HEK293 (cell line): ENCODE results near the gene PUM1.
"Not testable (repeated sequence)": the region's sequence is repeated elsewhere in the genome, so short reads cannot be mapped to it uniquely, and the experiment has no call there.

Source experiments
- CTCF ChIA-PET: fragments of 350-600 bp; formaldehyde crosslinking; extraction: SDS; loops from one replicate; lab custom pipeline; 2021; ENCODE audit warnings: antibody characterized with exemption; lab: Yijun Ruan, JAX
- POLR2A ChIA-PET: fragments of 300-600 bp; formaldehyde crosslinking; extraction: SDS; loops from one replicate; lab custom pipeline; 2020; ENCODE audit warnings: antibody characterized with exemption, inconsistent platforms; lab: Yijun Ruan, JAX
- H3K27ac ChIP-seq: fragments of 200-500 bp; sonication (Bioruptor generic); 2 replicates; pipeline ENCODE4 v1.5.1; 2014; ENCODE audit warnings: low read depth, low read length, control low read depth, inconsistent platforms; ENCODE audit errors: extremely low read depth
- H3K36me3 ChIP-seq, 2 experiments: fragments of 200-500 bp in 1 of 2; sonication (Bioruptor generic) in 1 of 2; 1 replicate in 1 of 2; 2 replicates in 1 of 2; pipeline ENCODE4 v1.5.1; 2014 to 2017; ENCODE audit warnings: inconsistent platforms in 2 of 2, low read length in 2 of 2; ENCODE audit not compliant: control insufficient read depth in 2 of 2, insufficient read depth in 1 of 2
- H3K4me1 ChIP-seq: fragments of 200-500 bp; sonication (Bioruptor generic); 2 replicates; pipeline ENCODE4 v1.5.1; 2014; ENCODE audit warnings: mild to moderate bottlenecking, low read length, inconsistent platforms; ENCODE audit not compliant: control insufficient read depth, insufficient read depth
- H3K4me3 ChIP-seq: 2 replicates; pipeline ENCODE4 v1.5.1; 2011; ENCODE audit warnings: low read depth, mild to moderate bottlenecking, control low read depth, low read length, moderate library complexity
- H3K9me3 ChIP-seq: fragments of 200-500 bp; sonication (Bioruptor generic); 2 replicates; pipeline ENCODE4 v1.5.1; 2014; ENCODE audit warnings: low read depth, low read length, inconsistent platforms; ENCODE audit not compliant: control insufficient read depth, insufficient read depth
- ATF2 ChIP-seq: fragments of 450-650 bp; formaldehyde crosslinking; IDR thresholded peaks from 2 replicates; pipeline ENCODE4 v1.5.1; 2016; ENCODE audit warnings: missing biosample characterization, missing genetic modification characterization, low read depth
- GLIS1 ChIP-seq: fragments of 450-650 bp; formaldehyde crosslinking; IDR thresholded peaks from 2 replicates; pipeline ENCODE4 v1.5.1; 2016; ENCODE audit warnings: missing biosample characterization, missing genetic modification characterization
- GLIS2 ChIP-seq: fragments of 450-650 bp; formaldehyde crosslinking; IDR thresholded peaks from 2 replicates; pipeline ENCODE4 v1.5.1; 2016; ENCODE audit warnings: missing biosample characterization, missing genetic modification characterization
- KLF7 ChIP-seq: fragments of 450-650 bp; formaldehyde crosslinking; IDR thresholded peaks from 2 replicates; pipeline ENCODE4 v1.5.1; 2016; ENCODE audit warnings: missing biosample characterization, missing genetic modification characterization, borderline replicate concordance
- MEIS1 ChIP-seq: sonication (generic); formaldehyde crosslinking; IDR thresholded peaks from 2 replicates; pipeline ENCODE4 v1.8.1; 2022; ENCODE audit warnings: missing genetic modification reagents, mild to moderate bottlenecking, borderline replicate concordance
- REPIN1 ChIP-seq: fragments of 450-650 bp; formaldehyde crosslinking; IDR thresholded peaks from 2 replicates; pipeline ENCODE4 v1.5.1; 2017; ENCODE audit warnings: missing biosample characterization, missing genetic modification characterization, low read depth
- SCRT2 ChIP-seq: fragments of 450-650 bp; formaldehyde crosslinking; IDR thresholded peaks from 2 replicates; pipeline ENCODE4 v1.5.1; 2016; ENCODE audit warnings: missing biosample characterization, missing genetic modification characterization
- ZBTB26 ChIP-seq: fragments of 450-650 bp; formaldehyde crosslinking; optimal IDR thresholded peaks from 2 replicates; pipeline ENCODE3; 2016; ENCODE audit warnings: missing biosample characterization, mild to moderate bottlenecking, missing genetic modification characterization
- ZEB2 ChIP-seq: fragments of 450-650 bp; formaldehyde crosslinking; IDR thresholded peaks from 2 replicates; pipeline ENCODE4 v1.5.1; 2016; ENCODE audit warnings: missing biosample characterization, missing genetic modification characterization
- ZNF174 ChIP-seq: fragments of 450-650 bp; formaldehyde crosslinking; IDR thresholded peaks from 2 replicates; pipeline ENCODE4 v1.5.0; 2017; ENCODE audit warnings: missing biosample characterization, mild to moderate bottlenecking, missing genetic modification characterization
- ZNF26 ChIP-seq: fragments of 450-650 bp; formaldehyde crosslinking; IDR thresholded peaks from 2 replicates; pipeline ENCODE4 v1.5.1; 2016; ENCODE audit warnings: missing biosample characterization, missing genetic modification characterization
- ZNF302 ChIP-seq: fragments of 450-650 bp; formaldehyde crosslinking; IDR thresholded peaks from 2 replicates; pipeline ENCODE4 v1.5.1; 2016; ENCODE audit warnings: missing biosample characterization, missing genetic modification characterization, low read depth
- ZNF473 ChIP-seq: fragments of 450-650 bp; formaldehyde crosslinking; IDR thresholded peaks from 2 replicates; pipeline ENCODE4 v1.5.1; 2017; ENCODE audit warnings: missing biosample characterization, missing genetic modification characterization
- ZNF529 ChIP-seq: fragments of 450-650 bp; formaldehyde crosslinking; IDR thresholded peaks from 2 replicates; pipeline ENCODE4 v1.5.1; 2017; ENCODE audit warnings: missing genetic modification characterization, missing biosample characterization; ENCODE audit not compliant: insufficient replicate concordance
- ZNF544 ChIP-seq: fragments of 450-650 bp; formaldehyde crosslinking; IDR thresholded peaks from 2 replicates; pipeline ENCODE4 v1.5.0; 2017; ENCODE audit warnings: missing biosample characterization, missing genetic modification characterization
- ZNF600 ChIP-seq: fragments of 450-650 bp; formaldehyde crosslinking; IDR thresholded peaks from 2 replicates; pipeline ENCODE4 v1.5.1; 2016; ENCODE audit warnings: missing biosample characterization, missing genetic modification characterization
- ZNF660 ChIP-seq: fragments of 450-650 bp; IDR thresholded peaks from 2 replicates; pipeline ENCODE4 v1.5.1; 2018; ENCODE audit warnings: missing biosample characterization, mild to moderate bottlenecking, missing genetic modification characterization
- ZNF677 ChIP-seq: fragments of 450-650 bp; IDR thresholded peaks from 2 replicates; pipeline ENCODE4 v1.5.0; 2018; ENCODE audit warnings: missing biosample characterization, mild to moderate bottlenecking, missing genetic modification characterization, moderate library complexity
- ZNF792 ChIP-seq: fragments of 450-650 bp; formaldehyde crosslinking; IDR thresholded peaks from 2 replicates; pipeline ENCODE4 v1.5.1; 2016; ENCODE audit warnings: missing biosample characterization, missing genetic modification characterization

PUM1 gene

GRCh38 chr1:30972349-30972748 is 93.2 kb downstream of the PUM1 start:
- H3K9me3 ChIP-seq, H3K4me1 ChIP-seq, H3K4me3 ChIP-seq, H3K27ac ChIP-seq, POLR2A ChIA-PET: not testable (repeated sequence)
- peak; percentile 60; the same call in 1 of the 2 replicates for TF ChIP-seq GLIS1 (tag by site-specific recombination)
- 0 out of 2 replicates have a peak, but pooled peaks have one; percentile 12 for TF ChIP-seq GLIS2 (tag by site-specific recombination)
- TF ChIP-seq ZEB2 (tag by site-specific recombination) = 0 out of 2 replicates have a peak, but pooled peaks have one; percentile 20
- H3K36me3 ChIP-seq = peaks cover 23 to 85% of the 10 kb centered on the region in 2 experiments
- CTCF ChIA-PET = interaction anchor here (0.6 kb wide), 1 partner anchor 166 kb away, joined by 3 read pairs; no protein-coding TSS in a partner anchor

- H3K9me3 ChIP-seq = no peaks in the 10 kb centered on the region
- H3K4me1 ChIP-seq = peaks cover 9% of the 10 kb centered on the region; the same call in 1 of the 2 replicates
- H3K36me3 ChIP-seq = peaks cover 23 to 84% of the 10 kb centered on the region in 2 experiments
- no peak overlapping the region for H3K4me3 ChIP-seq
- no peak overlapping the region for H3K27ac ChIP-seq
- ChIA-PET CTCF (no interaction called here), POLR2A (no interaction called here)
- TF ChIP-seq ZBTB26 (tag by site-specific recombination) (no peak), ZNF660 (tag by site-specific recombination) (no peak)
- TF ChIP-seq, all 188 proteins: peak for 0
Observed at GRCh38 chr1:30971496-30971895, 94.0 kb downstream of the PUM1 start.

- Histone ChIP-seq H3K27ac (no peak overlapping the region), H3K4me1 (peaks cover 9% of the 10 kb centered on the region; the same call in 1 of the 2 replicates), H3K9me3 (no peaks in the 10 kb centered on the region), H3K4me3 (no peak overlapping the region), H3K36me3 (peaks cover 33 to 88% of the 10 kb centered on the region in 2 experiments)
- CTCF ChIA-PET = no interaction called here
- POLR2A ChIA-PET = no interaction called here
- TF ChIP-seq ZBTB26 (tag by site-specific recombination) (no peak), MEIS1 (no peak), ZNF174 (tag by site-specific recombination) (no peak), ZNF302 (tag by site-specific recombination) (no peak), ZNF473 (no peak), ZNF677 (no peak), ZNF26 (tag by site-specific recombination) (no peak), ZNF600 (no peak), ZNF792 (tag by site-specific recombination) (no peak), ATF2 (tag by site-specific recombination) (no peak), ZNF529 (tag by site-specific recombination) (no peak), KLF7 (tag by site-specific recombination) (no peak), REPIN1 (tag by site-specific recombination) (no peak), ZNF544 (tag by site-specific recombination) (no peak), SCRT2 (tag by site-specific recombination) (no peak)
- TF ChIP-seq, all 188 proteins: peak for 0
Observed at GRCh38 chr1:30969903-30970302, 95.6 kb downstream of the PUM1 start.
